VCaP (cell line): ENCODE measurements around the gene UTS2.
A peak's percentile ranks its signal among the peaks of the same experiment; 100 is the strongest.

Experiments used
- H3K27ac ChIP-seq: fragments of 450-650 bp; 2 replicates; pipeline ENCODE4 v1.5.1; 2017
- CTCF ChIP-seq: fragments of 450-650 bp; conservative IDR thresholded peaks from 2 replicates; pipeline ENCODE4 v1.5.1; 2017; ENCODE audit warnings: mild to moderate bottlenecking, moderate library complexity

The UTS2 gene

GRCh38 chr1:7888248-7889081, 35.6 kb upstream of the UTS2 start:
- TF ChIP-seq CTCF, result no peak
- H3K27ac ChIP-seq, result no peak overlapping the region

DNA sequence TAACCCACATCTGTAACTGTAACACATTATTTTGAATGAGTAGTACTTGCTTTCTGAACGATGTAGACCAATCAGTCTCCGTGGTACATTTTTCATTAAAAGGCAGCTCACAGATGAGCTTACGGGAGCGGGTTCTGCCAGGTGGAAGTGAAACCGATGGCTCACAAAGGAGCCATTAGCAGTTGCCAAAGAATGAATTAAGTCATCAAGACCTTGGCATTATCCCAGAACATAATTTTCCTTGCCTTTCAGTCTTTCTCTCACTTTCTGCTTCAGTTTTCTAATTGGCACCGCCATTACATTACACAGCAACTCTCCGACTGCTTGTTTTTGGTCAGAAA, 33.5 kb upstream of the UTS2 start:
- no peak overlapping the region for H3K27ac ChIP-seq
- TF ChIP-seq CTCF, result no peak

- no peak for TF ChIP-seq CTCF
- no peak overlapping the region for H3K27ac ChIP-seq
Measured at GRCh38 chr1:7885513-7886404, 32.9 kb upstream of the UTS2 start.

DNA sequence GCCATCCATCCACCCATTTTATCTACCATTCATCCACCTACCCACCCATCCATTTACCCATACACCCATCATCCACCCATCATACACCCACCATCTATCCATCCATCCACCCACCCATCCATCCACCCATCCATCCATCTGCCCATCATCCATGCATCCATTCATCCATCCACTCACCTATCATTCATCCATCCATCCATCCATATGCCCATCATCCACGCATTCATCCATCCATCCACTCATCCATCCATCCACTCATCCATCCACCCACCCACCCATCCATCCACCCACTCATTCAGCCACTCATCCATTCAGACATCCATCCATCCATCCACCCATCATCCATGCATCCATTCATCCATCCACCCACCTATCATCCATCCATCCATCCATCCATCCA, 31.9 kb upstream of the UTS2 start:
- H3K27ac ChIP-seq, result no peak overlapping the region
- no peak for TF ChIP-seq CTCF

DNA sequence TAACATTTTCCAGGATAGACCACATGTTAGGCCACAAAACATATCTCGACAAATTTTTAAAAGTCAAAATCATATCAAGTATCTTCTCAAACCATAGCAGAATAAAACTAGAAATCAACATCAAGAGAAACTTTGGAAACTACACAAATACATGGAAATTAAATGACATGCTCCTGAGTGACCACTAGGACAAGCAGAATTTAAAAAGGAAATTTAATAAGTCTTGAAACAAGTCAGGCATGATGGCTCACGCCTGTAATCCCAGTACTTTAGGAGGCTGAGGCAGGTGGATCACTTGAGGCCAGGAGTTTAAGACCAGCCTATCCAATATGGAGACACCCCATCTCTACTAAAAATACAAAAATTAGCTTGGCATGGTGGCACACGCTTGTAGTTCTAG, 26.4 kb upstream of the UTS2 start:
- no peak overlapping the region for H3K27ac ChIP-seq
- TF ChIP-seq CTCF, result 0 out of 2 replicates have a peak, but pooled peaks have one; percentile 5

DNA sequence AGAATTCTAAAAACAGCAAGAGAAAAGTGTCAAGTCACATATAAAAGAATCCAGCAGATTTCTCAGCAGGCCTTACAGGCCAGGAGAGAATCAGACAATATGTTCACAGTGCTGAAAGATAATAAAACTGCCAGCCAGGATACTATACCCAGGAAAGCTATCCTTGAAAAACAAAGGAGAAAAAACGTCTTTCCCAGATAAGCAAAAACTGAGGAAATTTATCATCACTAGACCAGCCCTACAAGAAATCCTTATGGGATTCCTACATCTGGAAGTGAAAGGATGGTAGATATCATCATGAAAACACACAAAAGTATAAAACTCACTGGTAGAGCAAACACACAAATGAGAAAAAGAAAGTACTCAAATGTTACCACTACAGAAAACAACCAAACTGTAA, 25.2 kb upstream of the UTS2 start:
- H3K27ac ChIP-seq, result no peak overlapping the region
- no peak for TF ChIP-seq CTCF
